ENCODE data around the gene TRPV3. TPM values are rescaled to one million over a fixed set of nuclear protein-coding genes. Genes with fewer than 3 reads are reported as not detected.

The TRPV3 gene
- total and polyA plus RNA-seq, 2 experiments from 2014 or later = 0.15 to 0.69 TPM

GRCh38 chr17:3600529-3601205 lies 43.1 kb upstream of the TRPV3 start:
- no peak overlapping the region for H3K4me3 Mint-ChIP-seq
- H3K36me3 ChIP-seq (ENCODE audit: insufficient read depth) = no peaks in the 10 kb centered on the region
- no peaks in the 10 kb centered on the region for H3K4me1 Mint-ChIP-seq
- no peaks in the 10 kb centered on the region for H3K9me2 ChIP-seq (ENCODE audit: insufficient read depth)
- H3K79me2 ChIP-seq (replicated peaks; ENCODE audit: insufficient read depth) = no peaks in the 10 kb centered on the region
- H3K9me3 Mint-ChIP-seq = no peaks in the 10 kb centered on the region
- H3K4me3 ChIP-seq = no peak overlapping the region
- no peaks in the 10 kb centered on the region for H3F3A ChIP-seq (replicated peaks; ENCODE audit: low read depth)
- no peak for DNase-seq (ENCODE audit: low spot score)
- H3K4me1 ChIP-seq (ENCODE audit: insufficient read depth) = no peaks in the 10 kb centered on the region
- ATAC-seq = no peak
- H2AFZ ChIP-seq = no peak overlapping the region
- no peaks in the 10 kb centered on the region; the same call in 1 of the 2 replicates for H4K20me1 ChIP-seq (replicated peaks; ENCODE audit: insufficient read depth)
- H3K27ac ChIP-seq (ENCODE audit: low read depth) = no peak overlapping the region
- no peak for TF ChIP-seq ZNF331 (CRISPR knock-in tag; IDR thresholded peaks at IDR 0.05; ENCODE audit: low read depth)
- TF ChIP-seq REST (IDR thresholded peaks at IDR 0.05; ENCODE audit: unreplicated experiment) = no peak
- TF ChIP-seq STAT1 (IDR thresholded peaks at IDR 0.05; ENCODE audit: unreplicated experiment) = no peak
- TF ChIP-seq POLR2AphosphoS5 (IDR thresholded peaks at IDR 0.05; ENCODE audit: low read depth) = no peak
- TF ChIP-seq ZNF114 (CRISPR knock-in tag; IDR thresholded peaks at IDR 0.05) = no peak
- TF ChIP-seq, protein P1, sequence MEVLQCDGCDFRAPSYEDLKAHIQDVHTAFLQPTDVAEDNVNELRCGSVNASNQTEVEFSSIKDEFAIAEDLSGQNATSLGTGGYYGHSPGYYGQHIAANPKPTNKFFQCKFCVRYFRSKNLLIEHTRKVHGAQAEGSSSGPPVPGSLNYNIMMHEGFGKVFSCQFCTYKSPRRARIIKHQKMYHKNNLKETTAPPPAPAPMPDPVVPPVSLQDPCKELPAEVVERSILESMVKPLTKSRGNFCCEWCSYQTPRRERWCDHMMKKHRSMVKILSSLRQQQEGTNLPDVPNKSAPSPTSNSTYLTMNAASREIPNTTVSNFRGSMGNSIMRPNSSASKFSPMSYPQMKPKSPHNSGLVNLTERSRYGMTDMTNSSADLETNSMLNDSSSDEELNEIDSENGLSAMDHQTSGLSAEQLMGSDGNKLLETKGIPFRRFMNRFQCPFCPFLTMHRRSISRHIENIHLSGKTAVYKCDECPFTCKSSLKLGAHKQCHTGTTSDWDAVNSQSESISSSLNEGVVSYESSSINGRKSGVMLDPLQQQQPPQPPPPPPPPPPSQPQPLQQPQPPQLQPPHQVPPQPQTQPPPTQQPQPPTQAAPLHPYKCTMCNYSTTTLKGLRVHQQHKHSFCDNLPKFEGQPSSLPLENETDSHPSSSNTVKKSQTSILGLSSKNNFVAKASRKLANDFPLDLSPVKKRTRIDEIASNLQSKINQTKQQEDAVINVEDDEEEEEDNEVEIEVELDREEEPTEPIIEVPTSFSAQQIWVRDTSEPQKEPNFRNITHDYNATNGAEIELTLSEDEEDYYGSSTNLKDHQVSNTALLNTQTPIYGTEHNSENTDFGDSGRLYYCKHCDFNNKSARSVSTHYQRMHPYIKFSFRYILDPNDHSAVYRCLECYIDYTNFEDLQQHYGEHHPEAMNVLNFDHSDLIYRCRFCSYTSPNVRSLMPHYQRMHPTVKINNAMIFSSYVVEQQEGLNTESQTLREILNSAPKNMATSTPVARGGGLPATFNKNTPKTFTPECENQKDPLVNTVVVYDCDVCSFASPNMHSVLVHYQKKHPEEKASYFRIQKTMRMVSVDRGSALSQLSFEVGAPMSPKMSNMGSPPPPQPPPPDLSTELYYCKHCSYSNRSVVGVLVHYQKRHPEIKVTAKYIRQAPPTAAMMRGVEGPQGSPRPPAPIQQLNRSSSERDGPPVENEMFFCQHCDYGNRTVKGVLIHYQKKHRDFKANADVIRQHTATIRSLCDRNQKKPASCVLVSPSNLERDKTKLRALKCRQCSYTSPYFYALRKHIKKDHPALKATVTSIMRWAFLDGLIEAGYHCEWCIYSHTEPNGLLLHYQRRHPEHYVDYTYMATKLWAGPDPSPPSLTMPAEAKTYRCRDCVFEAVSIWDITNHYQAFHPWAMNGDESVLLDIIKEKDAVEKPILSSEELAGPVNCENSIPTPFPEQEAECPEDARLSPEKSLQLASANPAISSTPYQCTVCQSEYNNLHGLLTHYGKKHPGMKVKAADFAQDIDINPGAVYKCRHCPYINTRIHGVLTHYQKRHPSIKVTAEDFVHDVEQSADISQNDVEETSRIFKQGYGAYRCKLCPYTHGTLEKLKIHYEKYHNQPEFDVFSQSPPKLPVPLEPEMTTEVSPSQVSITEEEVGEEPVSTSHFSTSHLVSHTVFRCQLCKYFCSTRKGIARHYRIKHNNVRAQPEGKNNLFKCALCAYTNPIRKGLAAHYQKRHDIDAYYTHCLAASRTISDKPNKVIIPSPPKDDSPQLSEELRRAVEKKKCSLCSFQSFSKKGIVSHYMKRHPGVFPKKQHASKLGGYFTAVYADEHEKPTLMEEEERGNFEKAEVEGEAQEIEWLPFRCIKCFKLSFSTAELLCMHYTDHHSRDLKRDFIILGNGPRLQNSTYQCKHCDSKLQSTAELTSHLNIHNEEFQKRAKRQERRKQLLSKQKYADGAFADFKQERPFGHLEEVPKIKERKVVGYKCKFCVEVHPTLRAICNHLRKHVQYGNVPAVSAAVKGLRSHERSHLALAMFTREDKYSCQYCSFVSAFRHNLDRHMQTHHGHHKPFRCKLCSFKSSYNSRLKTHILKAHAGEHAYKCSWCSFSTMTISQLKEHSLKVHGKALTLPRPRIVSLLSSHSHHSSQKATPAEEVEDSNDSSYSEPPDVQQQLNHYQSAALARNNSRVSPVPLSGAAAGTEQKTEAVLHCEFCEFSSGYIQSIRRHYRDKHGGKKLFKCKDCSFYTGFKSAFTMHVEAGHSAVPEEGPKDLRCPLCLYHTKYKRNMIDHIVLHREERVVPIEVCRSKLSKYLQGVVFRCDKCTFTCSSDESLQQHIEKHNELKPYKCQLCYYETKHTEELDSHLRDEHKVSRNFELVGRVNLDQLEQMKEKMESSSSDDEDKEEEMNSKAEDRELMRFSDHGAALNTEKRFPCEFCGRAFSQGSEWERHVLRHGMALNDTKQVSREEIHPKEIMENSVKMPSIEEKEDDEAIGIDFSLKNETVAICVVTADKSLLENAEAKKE (CRISPR knock-in tag; IDR thresholded peaks at IDR 0.05) = no peak
- TF ChIP-seq, protein P2, sequence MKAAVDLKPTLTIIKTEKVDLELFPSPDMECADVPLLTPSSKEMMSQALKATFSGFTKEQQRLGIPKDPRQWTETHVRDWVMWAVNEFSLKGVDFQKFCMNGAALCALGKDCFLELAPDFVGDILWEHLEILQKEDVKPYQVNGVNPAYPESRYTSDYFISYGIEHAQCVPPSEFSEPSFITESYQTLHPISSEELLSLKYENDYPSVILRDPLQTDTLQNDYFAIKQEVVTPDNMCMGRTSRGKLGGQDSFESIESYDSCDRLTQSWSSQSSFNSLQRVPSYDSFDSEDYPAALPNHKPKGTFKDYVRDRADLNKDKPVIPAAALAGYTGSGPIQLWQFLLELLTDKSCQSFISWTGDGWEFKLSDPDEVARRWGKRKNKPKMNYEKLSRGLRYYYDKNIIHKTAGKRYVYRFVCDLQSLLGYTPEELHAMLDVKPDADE (IDR thresholded peaks at IDR 0.05) = no peak
- TF ChIP-seq EZH2phosphoT487 (IDR thresholded peaks at IDR 0.05; ENCODE audit: unreplicated experiment) = no peak
- peaks cover 5% of the 10 kb centered on the region; the same call in 2 of the 3 replicates for H3K36me3 Mint-ChIP-seq (ENCODE audit: low read depth)
- H3K4me2 ChIP-seq = no peak overlapping the region
- H3K27ac Mint-ChIP-seq = no peak overlapping the region
- no peaks in the 10 kb centered on the region for H3K27me3 ChIP-seq (ENCODE audit: insufficient read depth)
- H3K27me3 Mint-ChIP-seq (ENCODE audit: insufficient read depth, low read depth, poor library complexity) = peaks cover 16% of the 10 kb centered on the region
